GM21515 (cell line): Measurements from ENCODE around the gene HK2.
"Not testable (repeated sequence)": the region's sequence is repeated elsewhere in the genome, so short reads cannot be mapped to it uniquely, and the experiment has no call there.

Experiments used
- ATAC-seq: cut with Tn5 transposase; IDR thresholded peaks from one replicate; pipeline ENCODE4 v1.9.1; 2021; ENCODE audit not compliant: unreplicated experiment

HK2 gene

GRCh38 chr2:74876081-74876886, 42.4 kb downstream of the HK2 start:
- no peak for ATAC-seq

GRCh38 chr2:74877376-74877775, 43.4 kb downstream of the HK2 start:
- ATAC-seq = no peak

- ATAC-seq = no peak
Observed at GRCh38 chr2:74877781-74878433, 44.0 kb downstream of the HK2 start.

GRCh38 chr2:74878551-74878950, 44.6 kb downstream of the HK2 start:
- ATAC-seq = no peak

- ATAC-seq = no peak
Observed at GRCh38 chr2:74880054-74880728, 46.3 kb downstream of the HK2 start.

GRCh38 chr2:74881176-74881575, 47.2 kb downstream of the HK2 start:
- no peak for ATAC-seq

- no peak for ATAC-seq
Observed at GRCh38 chr2:74881626-74882298, 47.8 kb downstream of the HK2 start.

- ATAC-seq = no peak
Observed at GRCh38 chr2:74882299-74882687, 48.4 kb downstream of the HK2 start.

- no peak for ATAC-seq
Observed at GRCh38 chr2:74883011-74883410, 49.1 kb downstream of the HK2 start.

GRCh38 chr2:74884118-74884762, 50.3 kb downstream of the HK2 start:
- ATAC-seq = no peak

GRCh38 chr2:74884866-74885265, 50.9 kb downstream of the HK2 start:
- no peak for ATAC-seq

GRCh38 chr2:74886251-74886650, 52.3 kb downstream of the HK2 start:
- no peak for ATAC-seq

- no peak for ATAC-seq
Observed at GRCh38 chr2:74886811-74887210, 52.9 kb downstream of the HK2 start.

GRCh38 chr2:74887445-74887951, 53.6 kb downstream of the HK2 start:
- ATAC-seq = no peak

- no peak for ATAC-seq
Observed at GRCh38 chr2:74887960-74888700, 54.2 kb downstream of the HK2 start.

- no peak for ATAC-seq
Observed at GRCh38 chr2:74889159-74889558, 55.2 kb downstream of the HK2 start.

- ATAC-seq = no peak
Observed at GRCh38 chr2:74890711-74891110, 56.8 kb downstream of the HK2 start.

GRCh38 chr2:74891136-74891764, 57.3 kb downstream of the HK2 start:
- no peak for ATAC-seq

- ATAC-seq = not testable (repeated sequence)
Observed at GRCh38 chr2:74891816-74892215, 57.9 kb downstream of the HK2 start.

- ATAC-seq = no peak
Observed at GRCh38 chr2:74892609-74893008, 58.7 kb downstream of the HK2 start.
